NCI-H2227 (cell line): ENCODE results near the gene SSRP1.
A peak's percentile ranks its signal among the peaks of the same experiment; 100 is the strongest.

Experiments
- DNase-seq: peaks from one replicate; lab custom pipeline; 2025; ENCODE audit not compliant: unreplicated experiment; lab: John Stamatoyannopoulos, UW

SSRP1 gene

DNA sequence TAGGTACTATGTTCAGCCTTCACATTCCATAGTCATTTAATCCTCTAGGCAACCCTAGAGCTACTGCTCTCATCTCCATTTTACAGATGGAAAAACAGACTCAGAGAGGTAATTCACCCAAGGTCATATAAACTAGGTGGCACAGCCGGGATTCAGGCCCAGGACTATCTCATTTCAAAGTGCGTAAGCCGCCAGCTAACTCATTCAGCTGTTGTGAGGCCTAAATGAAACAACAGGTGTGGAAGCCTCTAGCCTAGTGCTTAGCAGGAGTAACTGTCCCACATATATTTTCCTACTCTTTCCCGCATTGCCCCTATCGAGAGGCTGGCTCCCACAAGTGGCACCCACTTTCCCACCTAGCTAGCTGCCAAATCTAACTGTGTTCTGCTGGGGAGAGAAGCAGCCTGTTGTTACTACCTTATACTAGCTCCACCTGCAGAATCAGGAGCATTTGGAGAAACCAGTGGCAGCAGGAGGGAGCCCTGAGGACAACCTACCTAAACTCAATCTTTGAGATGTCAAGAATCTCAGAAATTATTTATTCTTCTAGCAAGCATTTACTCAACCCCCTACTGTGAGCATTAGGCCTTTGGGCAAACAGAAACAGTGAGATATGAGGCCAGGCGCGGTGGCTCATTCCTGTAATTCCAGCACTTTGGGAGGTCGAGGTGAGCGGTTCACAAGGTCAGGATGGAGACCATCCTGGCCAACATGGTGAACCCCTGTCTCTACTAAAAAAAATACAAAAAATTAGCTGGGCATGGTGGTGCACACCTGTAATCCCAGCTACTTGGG is 24.4 kb upstream of the SSRP1 start:
- DNase-seq: no peak

DNA sequence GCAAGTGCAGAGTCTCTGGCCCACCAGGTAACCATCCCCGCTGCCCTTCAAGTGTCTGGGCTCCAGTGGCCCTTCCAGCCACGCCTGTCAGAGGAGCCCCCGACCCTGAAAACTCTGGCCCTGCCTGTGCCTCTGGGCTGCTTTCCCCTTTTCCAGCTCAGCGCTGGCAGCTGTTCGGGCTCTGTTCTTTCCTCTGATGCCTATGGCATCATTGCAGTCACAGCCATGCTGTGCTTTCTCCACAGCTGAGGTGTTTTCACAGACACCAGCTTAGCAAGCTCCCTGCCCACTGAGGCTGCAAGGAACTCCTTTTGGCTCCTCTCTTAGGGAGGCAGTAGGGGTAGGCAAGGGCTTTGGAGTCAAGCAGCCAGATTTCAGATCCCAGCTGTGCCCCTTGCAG is 23.7 kb upstream of the SSRP1 start:
- no peak for DNase-seq

DNA sequence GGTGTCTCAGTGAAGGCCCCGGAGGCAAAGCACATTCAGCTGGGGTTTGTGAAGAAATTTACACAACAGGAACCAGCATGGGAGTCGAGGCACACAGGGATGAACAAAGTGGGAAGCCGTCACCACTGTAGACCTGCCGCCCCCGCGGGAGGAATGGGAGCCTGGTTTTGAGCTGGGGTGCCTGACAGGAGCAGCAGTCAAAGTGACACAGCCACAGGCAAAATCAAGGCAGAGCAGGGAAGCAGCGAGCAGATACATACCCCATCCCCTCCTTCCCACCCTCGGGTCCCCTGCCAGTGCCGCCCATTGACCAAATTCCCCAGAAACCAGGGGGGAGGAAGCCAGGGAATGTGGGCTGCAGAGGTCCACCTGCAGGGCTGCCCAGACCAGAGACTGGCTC is 23.3 kb upstream of the SSRP1 start:
- no peak for DNase-seq

DNA sequence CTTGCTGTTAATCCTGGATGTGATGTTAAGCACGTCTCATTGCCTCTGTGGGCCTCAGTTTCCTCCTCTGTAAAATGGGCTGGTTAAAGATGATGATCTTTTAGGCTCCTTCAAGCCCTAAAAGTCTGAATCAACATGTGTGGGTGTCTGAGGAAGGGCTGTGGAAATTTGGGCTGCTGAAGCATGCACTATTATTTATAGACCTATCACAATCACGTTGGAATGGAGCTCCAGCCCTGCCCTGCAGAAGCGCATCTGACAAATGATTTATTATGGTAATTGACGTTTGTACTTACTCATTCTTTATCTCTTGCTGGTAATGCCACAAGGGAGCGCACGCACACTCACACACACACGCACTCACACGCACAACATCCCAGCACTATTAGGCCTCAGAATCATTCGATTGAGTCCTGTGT is 22.9 kb upstream of the SSRP1 start:
- peak; percentile 47 for DNase-seq

DNA sequence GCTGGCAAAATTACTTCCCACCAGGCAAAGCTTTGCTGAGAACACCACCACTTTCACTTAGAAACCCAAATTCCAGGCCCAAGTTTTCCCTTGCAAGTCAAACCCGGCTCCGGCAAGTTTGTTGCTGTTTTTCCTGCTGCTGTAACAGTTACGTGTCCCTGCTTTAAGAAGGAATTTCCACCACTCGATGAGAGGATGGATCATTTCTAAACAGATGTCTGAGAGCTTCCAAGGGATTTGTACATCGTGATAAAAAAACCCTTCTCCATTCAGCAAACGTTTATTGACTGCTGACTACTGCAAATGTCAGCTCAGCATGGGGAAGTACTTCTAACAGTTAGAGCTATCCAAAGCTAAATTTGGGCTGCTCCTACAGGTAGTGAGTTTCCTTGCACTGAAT is 22.2 kb upstream of the SSRP1 start:
- no peak for DNase-seq

DNA sequence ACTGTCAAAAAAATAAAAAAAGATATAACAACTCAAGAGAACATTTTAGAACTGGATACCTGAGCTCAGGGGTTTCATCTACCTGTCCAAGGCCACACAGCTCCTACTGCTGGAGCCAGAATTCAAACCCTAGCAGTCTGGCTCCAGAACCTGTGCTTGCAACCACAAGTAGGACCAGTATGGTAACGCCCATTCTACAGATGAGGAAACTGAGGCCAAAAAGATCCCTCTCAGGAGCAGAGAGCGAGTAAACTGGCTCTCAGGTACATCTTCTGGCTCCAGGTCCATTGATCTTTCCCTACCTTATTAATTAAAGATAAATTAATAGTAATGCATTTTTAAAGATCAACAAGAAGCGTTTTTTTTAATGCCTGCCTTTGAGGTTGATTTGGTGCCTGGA is 21.6 kb upstream of the SSRP1 start:
- no peak for DNase-seq

DNA sequence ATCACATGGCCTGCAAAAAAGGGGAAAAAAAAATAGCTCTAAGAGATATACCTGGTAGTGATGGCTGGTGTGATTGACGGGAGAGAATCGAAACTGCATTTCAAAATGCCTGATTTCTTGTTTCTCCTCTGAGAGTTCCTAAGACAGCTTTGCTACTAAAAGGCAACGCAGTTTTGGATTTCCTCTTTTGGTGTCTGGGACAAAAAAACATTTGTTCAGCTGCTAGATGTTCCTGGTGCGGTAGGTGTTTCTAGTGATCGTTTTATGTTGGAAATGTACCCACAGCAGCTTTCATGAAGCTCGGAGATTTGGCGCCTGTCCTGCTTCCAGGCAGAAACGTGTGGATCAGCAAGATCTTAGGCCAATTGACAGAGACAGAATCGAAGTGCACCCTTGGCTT is 20.6 kb upstream of the SSRP1 start:
- DNase-seq: no peak

DNA sequence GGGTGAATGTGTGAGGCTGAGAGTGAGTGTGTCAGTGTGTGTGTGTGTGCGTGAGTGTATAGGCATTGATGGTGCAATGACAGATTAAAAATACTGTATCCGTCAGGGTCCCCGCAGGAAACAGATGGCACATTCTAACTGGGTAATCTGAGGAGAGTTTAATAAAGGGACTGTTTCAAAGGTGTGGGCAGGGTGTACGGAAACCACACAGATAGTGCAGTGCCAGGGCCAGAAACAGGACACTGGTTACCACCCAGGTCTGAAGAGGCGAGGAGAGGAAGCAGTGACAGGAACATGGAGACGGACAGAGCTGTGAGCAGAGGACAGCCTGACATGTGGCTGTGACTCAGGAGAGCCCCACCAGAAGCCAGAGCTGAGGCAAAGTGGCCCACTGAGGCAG is 19.0 kb upstream of the SSRP1 start:
- DNase-seq: no peak

DNA sequence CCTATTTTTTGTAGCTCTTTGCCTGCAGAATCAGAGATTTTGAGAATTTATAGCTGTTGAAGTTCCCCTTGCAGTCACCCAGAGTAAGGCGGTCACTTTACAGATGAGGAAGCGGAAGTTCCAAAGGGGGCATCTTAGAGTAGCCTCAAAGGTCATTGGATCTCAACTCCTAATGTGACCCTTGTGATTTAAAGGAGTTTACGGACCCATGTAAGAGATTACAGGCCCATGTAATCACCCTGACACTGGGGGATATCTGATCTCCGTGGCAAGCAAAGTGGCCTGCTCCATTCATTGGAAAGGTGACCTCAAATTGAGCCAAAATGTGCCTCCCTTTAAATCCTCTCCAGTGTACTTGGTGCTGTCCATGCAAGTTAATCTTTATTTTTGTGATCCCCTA is 18.2 kb upstream of the SSRP1 start:
- DNase-seq: no peak

DNA sequence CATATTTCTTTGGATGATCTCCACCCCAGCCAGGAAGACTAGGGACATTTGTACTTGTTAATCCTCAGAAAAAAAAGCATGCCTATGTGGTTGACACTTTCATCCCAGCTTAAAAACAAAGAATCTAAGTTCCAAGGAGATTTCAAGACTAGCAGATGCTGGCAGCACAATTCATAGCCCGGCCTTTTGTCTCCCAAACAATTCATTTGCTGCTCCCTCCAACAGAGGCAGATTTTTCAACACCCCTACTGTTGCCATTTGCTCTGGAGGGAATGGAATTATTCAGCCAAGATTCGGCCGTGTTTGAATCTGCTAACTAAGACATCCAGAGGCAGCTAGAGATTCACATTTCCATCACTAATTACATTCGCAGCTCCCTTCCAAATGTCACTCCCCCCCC is 17.8 kb upstream of the SSRP1 start:
- no peak for DNase-seq

DNA sequence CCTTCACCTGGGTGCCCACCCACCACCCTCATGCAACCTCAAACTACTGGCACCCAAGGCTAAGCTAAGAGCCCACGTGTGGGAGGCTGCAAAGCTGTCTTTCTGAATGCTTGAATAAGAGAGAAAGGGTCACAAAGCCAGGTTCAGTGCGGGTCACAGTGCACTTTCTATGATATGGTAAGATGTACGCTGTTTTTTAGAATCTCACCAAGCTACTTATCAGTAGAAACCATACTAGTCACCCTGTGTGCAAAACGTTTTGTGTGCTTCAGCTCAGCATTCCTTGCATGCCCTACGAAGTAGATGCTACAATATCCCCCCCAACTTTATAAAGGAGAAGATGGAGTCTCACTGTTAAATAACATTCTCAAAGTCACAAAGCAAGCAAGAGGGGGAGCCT is 17.3 kb upstream of the SSRP1 start:
- DNase-seq: no peak

DNA sequence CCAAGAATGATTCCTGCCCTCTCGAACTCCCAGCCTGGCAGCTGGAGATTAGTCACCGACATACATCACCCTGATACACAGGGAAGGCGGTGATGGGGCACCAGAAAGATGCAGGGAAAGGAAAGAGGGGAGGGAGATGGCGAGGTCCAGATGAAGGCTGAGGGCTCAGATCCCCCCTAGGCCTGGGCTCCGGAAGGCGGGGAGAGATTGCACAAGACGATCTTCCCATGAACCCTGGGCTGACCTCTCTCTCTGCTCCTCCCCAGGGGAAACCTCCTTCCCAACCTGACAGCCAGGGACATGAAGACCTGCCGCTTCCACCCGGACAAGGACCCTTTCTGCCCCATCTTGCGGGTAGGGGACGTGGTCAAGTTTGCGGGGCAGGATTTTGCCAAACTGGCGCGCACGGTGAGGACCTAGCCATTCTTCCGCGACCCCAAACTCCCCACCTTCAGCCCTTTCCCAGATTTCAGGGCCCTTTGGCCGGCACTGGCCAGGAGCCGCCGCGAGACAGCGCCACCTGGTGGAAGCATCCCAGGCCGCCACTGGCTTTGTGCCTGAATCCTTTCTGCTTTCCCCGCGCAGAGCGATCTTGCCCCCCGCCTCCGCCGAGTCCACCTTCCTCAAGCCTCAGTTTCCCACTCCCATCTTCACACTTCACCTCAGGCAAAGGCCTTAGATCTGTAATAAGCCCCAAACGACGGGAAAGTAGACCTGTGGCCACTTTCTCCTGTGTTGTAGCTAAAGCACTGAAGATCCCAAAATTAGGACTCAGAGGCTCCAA is 14.0 kb upstream of the SSRP1 start:
- no peak for DNase-seq

DNA sequence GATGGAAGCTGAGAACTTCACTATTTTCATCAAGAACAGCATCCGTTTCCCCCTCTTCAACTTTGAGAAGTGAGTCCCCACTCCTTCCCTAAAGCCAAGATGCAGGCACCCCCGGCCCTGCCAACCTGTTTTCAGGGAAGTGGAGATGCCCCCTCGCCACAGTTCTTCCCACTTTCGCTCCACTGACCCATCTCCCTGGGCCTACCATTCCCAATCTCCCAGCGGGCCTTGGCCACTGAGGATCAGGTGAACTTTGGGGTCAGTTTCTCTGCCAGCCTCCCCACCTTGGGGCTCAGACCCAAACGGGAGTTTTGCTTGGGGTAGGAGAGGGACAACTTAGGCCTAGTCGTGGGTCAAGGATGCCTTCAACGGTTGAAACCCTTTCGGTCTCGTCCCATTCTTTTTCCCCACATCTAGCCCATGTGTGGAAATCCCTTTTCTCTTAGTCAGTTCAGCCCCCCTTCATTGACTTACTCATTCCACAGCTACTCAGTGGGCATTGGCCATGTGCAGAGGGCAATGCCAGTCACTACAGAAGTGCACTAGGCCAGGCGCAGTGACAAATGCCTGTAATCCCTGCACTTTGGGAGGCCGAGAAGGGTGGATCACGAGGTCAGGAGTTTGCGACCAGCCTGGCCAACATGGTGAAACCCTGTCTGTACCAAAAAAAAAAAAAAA is 13.1 kb upstream of the SSRP1 start:
- no peak for DNase-seq

DNA sequence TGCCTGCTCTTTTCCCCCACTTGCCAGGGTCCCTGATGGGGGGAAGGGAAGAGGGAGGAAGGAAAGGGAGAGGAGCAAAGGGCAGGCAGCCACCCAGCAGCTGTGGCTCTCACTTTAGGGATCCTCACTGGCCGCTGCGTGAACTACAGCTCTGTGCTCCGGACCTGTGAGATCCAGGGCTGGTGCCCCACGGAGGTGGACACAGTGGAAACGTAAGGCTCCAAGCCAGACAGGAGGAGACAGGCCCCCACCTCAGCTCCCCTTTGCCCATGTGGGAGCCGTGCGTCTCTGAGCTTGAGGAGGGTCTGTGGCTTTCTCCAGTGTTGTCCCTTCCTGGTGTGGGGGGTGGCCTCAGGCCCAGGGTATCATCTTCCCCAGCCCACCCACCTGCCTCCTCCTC is 12.4 kb upstream of the SSRP1 start:
- DNase-seq: no peak

DNA sequence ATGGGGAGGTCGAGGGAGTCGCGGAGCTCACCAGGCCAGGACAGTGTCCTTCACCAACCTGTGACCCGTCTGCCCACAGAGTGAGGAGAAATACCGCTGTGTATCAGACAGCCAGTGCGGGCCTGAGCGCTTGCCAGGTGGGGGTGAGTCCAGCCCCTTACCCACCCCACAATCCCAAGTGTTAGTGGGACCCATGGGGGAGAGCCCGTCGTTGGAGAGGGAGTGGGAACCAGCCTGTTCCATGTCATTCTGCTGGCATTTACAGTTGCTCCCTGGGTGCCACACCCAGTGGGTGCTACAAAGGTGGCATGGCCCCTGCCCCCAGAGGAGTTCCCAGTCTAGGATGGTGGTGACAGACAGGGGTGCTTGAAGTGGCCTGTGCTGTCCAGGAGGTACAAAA is 11.6 kb upstream of the SSRP1 start:
- no peak for DNase-seq

DNA sequence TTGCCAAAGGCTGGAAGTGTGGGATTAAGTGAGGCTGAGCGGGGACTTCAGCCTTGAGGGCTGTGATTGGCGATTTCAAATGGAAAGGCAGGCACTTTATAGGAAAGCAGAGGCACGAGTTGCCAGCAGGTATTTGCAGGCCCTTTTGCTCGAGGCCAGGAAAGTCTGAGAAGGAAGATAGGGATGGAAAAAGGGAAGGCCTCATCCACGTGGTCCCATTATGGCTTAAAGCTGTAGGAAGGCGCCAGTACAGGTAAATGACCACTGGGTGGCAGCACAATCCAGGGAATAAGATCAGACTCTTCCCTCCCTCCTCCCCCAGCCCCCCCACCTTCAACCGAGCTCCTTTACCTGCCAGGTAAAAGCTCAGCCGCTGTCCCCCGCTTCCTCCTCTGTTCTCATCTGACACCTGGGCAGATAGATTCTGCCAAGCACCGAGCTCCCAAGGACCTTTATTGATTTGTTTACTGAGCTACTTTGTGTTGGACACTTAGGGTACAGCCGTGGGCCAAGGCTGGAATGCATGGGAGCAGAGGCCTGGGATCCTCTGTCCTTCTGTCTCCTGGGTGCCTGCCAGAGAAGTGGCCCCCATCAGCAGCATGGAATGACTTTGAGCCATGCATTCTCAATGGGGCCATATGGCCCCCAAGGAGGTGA is 10.0 kb upstream of the SSRP1 start:
- peak; percentile 86 for DNase-seq

DNA sequence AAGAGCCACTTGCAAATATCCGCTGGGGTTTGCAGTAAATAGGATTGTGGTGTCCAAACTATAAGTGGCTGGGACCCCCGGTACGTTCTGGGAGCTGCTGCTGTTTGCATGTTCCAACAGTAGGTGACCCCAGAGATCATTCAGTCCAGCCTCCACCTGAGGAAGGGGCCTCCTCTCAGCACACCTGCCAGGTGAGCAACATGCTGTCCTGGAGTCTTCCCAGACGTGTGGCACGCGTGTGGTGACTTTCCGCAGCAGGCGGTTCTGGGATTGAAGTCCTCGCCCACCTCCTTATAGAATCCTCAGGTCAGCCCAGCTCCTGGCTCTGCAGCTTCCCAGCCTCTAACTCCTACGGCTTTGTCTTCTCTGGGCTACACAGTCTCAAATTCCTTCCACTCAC is 9.1 kb upstream of the SSRP1 start:
- no peak for DNase-seq

DNA sequence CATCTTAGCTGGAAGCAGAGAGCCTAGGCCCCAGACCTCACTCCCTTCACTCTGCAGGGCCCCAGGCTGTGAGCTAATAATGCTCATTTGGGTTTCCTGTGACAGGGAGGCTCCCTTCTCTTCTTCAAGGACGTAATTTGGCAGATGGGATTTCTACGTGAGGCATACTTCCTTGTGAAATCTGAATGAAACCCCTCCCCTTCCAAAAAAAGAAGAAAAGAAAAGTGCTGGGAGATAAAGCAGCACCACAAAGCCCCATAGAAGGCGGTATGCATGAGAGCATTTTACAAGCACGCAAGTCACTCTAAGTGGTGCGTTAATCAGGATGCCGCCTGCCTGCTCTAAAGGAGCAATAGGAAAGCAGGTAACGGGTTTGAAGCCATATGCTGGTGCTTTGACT is 8.1 kb upstream of the SSRP1 start:
- peak; percentile 40 for DNase-seq

DNA sequence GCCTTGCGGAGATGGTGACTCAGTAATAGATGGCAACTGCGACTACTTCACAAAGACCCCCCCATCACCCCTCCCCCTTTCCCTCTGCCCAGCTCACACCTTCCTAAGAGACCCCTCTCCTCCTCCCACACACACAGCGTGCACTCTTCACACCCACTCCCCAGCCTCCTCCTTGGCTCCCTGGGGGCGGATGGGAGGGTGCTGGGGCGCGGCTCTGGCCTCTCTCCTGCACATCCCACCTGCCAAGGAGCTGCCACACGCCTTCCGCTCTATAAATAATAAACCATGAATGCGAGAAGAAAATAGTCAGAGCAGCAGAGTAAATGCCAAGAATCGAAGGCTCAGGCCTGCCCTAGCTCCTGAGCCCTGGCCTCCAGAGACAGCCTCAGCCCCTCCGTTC is 7.0 kb upstream of the SSRP1 start:
- DNase-seq: no peak

DNA sequence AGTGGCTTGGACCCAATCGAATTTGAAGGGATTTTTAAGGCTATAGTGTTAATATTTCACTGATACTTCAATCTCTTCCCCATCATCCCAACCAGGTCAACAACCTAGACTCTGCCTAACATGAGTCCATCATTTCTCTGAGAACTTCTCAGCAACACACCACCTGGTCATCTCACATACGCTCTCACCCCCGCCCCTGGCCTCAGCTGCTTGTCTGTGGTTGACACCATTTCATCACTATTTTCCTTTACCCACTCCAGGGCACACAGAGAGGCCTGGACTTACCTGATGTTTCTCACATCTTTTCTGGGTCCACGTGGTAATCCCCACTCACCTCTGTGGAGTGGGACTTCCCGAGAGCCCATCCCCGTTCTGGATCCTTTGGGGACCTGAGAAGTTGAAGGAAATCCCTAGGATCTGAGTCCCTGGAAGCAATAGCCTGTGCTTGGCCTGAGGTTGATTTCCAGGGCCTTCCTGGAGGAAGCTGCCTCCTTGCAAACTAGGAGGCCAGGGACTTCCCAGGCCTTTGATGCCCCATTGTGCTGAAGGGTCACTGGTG is 5.6 kb upstream of the SSRP1 start:
- no peak for DNase-seq

DNA sequence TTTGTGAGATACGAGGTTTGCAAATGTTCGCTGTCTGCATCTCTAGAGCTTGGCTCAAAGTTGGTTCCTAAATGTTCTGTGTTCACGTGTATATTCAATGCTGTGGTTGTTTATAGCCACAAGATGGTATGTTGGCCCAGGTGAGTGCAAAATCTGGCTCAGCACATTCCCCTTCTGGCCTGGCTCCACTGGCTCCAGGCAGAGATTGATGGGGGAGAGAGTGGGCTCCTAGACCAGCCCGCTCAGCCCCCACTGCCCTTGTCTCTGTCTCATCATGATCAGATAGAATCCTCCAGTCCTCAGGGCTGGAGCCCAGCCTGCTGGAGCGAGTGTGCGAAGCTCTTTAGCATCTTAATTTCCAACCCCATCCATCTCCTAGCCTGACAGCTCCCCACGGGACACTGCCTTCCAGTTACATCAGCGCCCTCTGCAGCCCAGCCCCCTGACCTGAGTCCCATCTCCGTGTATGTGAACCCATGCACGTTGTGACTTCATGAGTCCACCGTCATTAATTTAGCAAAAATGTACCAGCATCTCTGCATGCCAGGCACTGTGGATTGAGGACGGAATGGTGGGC is 4.4 kb upstream of the SSRP1 start:
- DNase-seq: peak; percentile 70
